ENCODE data around the gene OSBPL9.
"Not testable (repeated sequence)": the region's sequence is repeated elsewhere in the genome, so short reads cannot be mapped to it uniquely, and the experiment has no call there.

OSBPL9 gene

DNA sequence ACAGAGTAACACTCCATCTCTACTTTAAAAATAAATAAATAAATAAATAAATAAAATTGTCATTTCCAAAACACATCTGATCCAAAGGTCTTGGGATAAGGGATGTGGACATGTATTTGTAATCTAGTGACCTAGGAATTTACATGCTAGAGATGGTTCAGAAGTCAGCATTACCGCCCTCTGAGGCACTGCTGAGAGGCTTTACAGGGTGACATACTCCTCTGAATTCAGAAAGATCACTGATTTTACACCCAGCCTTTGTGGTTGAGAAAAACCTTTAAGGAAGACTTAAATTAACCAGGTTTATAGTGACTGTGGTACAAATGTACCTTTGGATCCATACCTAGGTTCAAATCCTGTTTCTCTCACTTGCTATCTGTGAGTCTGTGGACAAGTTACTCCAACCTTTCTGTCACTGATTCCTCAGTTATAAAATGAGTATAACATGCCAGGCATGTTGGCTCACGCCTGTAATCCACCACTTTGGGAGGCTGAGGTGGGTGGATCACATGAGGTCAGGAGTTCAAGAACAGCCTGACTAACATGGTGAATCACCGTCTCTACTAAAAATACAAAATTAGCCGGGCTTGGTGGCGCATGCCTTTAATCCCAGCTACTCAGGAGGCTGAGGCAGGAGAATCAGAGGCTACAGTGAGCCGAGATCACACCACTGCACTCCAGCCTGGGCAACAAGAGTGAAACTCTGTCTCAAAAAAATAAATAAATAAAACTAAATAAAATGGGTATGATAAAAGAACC lies 20.1 kb downstream of the OSBPL9 start:
- DNase-seq (ENCODE audit: low spot score): peak; percentile 25

DNA sequence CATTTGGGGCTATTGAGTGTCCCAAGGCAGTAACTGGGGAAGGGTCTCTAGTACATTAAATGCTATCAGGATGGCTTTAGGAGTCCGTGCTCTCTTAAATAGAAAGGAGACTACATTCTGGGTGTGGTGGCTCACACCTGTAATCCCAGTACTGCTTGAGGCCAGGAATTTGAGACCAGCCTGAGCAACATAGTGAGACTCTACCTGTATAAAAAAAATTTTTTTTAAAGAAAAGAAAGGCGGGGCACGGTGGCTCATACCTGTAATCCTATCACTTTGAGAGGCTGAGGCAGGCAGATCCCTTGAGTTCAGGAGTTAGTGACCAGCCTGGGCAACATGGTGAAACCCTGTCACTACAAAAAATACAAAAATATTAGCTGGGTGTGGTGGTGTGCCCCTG lies 21.5 kb downstream of the OSBPL9 start:
- no peak for DNase-seq (ENCODE audit: low spot score)

DNA sequence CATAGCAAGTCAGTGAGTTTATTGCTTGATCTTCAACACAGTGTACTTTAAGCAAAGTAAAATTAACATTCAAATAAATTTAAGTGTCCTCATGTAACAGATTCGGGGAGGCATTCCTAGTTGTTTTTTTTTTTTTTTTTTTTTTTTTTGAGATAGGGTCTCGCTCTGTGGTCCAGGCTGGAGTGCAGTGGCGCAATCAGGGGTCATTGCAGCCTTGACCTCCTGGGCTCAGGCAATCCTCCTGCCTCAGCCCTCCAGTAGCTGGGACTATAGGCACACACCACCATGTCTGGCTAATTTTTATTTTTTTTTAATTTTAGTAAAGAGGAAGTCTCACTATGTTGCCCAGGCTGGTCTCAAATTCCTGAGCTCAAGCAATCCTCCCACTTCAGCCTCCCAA lies 22.8 kb downstream of the OSBPL9 start:
- no peak for DNase-seq (ENCODE audit: low spot score)

GRCh38 chr1:51641096-51641495 lies 24.2 kb downstream of the OSBPL9 start:
- DNase-seq (ENCODE audit: low spot score): no peak

DNA sequence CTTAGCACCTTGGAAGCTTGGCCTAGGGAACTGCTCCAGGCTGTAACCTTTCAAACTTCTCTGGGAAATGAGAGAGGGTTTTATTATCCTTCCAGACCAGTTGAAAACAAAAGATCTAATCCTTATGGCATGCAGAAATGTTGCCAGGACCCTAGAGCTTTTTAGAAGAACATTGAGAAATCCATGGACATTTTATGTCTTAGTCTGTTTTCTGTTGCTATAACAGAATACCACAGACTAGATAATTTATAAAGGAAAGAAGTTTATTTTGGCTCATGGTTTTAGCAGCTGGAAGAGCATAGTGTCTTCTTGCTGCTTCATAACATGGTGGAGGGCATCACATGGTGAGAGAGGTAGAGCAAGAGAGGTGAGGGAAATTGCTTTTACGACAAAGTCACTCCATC lies 25.8 kb downstream of the OSBPL9 start:
- peak; percentile 81 for DNase-seq (ENCODE audit: low spot score)

- DNase-seq (ENCODE audit: low spot score): no peak
Measured at GRCh38 chr1:51643362-51643761, 26.5 kb downstream of the OSBPL9 start.

DNA sequence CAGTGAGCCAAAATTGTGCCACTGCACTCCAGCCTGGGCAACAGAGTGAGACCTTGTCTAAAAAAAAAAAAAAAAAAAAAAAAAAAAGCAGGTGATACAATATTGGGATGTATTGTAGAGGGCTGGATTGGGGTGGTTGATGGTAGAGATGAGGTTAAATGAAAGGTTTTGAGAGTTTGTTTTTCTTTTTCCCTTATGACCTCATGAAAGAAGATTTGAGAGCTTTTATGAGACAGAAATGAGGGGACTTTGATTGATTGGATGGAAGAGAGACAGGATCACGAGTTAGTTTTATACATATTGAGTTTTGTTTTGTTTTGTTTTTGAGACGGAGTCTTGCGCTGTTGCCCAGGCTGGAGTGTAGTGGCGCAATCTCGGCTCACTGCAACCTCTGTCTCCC lies 27.1 kb downstream of the OSBPL9 start:
- no peak for DNase-seq (ENCODE audit: low spot score)

- peak; percentile 67 for DNase-seq (ENCODE audit: low spot score)
Measured at GRCh38 chr1:51644533-51645197, 27.8 kb downstream of the OSBPL9 start.

DNA sequence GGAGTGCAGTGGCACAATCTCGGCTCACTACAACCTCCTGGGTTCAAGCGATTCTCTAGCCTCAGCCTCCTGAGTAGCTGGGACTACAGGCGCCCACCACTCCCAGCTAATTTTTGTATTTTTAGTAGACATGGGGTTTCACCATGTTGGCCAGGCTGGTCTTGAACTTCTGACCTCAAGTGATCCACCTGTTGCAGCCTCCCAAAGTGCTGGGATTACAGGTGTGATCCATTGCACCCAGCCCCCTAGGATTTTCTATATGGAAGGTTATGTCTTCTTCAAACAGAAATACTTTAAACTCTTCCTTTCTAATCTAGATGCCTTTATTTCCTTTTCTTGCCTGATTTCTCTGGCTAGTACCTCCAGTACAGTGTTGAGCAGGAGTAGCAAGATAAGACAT lies 29.7 kb downstream of the OSBPL9 start:
- not testable (repeated sequence) for DNase-seq (ENCODE audit: low spot score)

GRCh38 chr1:51648180-51649109 lies 31.6 kb downstream of the OSBPL9 start:
- peak; percentile 18 for DNase-seq (ENCODE audit: low spot score)

DNA sequence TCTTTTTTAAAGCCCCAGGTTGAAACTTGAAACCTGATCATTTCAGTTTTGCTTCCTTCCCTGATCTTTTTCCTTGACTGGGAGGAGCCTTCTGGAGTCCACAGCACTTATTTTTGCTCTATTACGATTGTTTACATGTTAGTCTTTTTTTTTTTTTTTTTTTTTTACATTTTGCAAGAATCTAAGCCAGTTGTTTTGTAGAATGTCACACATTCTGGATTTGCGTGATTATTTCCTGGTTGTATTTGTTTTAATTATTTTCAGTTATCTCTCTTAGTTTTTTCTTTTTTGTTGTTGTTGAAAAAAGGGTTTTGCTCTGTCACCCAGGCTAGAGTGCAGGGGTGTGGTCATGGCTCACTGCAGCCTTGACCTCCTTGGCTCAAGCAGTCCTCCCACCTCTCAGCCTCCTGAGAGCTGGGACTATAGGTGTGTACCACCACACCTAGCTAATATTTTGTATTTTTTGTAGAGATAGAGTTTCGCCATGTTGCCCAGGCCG lies 32.8 kb downstream of the OSBPL9 start:
- DNase-seq (ENCODE audit: low spot score): no peak

GRCh38 chr1:51650198-51650597 lies 33.3 kb downstream of the OSBPL9 start:
- no peak for DNase-seq (ENCODE audit: low spot score)

DNA sequence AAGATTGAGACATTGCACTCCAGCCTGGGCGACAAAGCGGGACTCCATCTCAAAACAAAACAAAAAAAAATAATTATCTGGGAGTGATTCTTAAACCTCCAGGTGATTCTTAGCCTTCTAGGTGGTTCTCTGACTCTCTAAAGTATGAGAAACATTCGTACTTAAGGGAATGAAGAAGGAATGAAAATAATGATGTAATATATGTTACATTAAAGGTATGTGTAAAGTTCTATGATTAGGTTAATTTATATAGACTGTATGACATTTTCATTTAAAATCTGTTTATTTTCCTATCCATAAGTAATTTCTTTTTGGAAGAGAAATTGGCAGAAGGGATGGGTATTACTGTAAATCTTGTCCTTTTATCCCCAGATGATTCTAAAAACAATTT lies 34.7 kb downstream of the OSBPL9 start:
- DNase-seq (ENCODE audit: low spot score): no peak

DNA sequence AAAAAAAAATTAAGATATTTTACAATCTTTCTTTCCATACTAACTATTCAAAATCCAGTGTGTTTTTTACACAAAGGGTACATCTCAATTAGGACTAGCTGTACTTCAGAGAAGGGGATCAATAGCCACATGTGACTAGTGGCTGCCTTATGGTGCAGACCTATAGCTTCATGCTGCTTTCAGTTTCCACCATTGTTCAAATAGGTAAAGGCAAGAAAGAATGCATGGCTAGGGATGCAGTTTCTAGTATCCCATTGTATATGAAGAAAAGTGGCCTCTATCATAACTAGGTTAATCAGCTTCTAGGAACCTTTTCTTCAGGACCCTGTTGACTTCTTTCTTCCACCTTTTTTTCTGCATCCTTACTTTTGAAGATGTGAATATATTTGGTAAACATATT lies 35.7 kb downstream of the OSBPL9 start:
- no peak for DNase-seq (ENCODE audit: low spot score)

GRCh38 chr1:51653127-51653526 lies 36.2 kb downstream of the OSBPL9 start:
- no peak for DNase-seq (ENCODE audit: low spot score)

DNA sequence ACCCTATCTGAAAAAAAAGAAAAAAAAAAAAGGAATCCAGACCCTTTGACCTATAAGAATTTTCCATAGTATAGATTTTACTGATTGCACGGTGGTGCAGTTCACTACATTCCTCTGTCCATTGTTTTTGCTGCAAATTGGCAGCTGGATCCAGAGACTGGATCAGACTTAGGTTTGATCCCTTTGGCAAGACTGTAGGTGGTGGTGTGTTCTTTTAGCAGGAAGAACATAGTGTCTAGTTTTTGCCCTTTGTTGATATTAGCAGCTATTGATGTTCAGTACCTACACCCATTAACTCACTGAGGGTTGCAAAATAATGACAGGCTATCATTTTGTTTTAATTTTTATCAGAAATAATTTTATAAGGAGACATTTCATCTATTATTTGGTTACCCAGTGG lies 37.1 kb downstream of the OSBPL9 start:
- no peak for DNase-seq (ENCODE audit: low spot score)

- no peak for DNase-seq (ENCODE audit: low spot score)
Measured at GRCh38 chr1:51656374-51656773, 39.5 kb downstream of the OSBPL9 start.

- DNase-seq (ENCODE audit: low spot score): no peak
Measured at GRCh38 chr1:51660580-51660979, 43.7 kb downstream of the OSBPL9 start.

GRCh38 chr1:51661081-51661518 lies 44.2 kb downstream of the OSBPL9 start:
- peak; percentile 72 for DNase-seq (ENCODE audit: low spot score)

DNA sequence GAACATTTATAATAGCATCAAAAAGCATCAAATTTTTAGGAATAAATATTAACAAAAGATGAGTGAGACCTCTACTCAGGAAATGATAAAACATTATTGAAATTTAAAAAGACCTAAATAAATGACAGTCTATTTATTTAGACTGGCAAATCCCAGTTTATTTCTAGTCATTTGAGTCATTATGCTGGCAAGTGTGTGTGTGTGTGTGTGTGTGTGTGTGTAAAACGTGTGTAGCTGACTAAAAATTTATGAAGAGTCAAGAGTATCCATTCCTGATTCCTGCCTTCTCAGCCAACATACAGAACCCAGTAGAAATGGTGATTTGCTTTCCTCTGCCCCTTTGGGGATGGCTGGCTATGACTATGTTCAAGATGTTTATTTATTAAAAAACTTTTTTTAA lies 46.2 kb downstream of the OSBPL9 start:
- no peak for DNase-seq (ENCODE audit: low spot score)

DNA sequence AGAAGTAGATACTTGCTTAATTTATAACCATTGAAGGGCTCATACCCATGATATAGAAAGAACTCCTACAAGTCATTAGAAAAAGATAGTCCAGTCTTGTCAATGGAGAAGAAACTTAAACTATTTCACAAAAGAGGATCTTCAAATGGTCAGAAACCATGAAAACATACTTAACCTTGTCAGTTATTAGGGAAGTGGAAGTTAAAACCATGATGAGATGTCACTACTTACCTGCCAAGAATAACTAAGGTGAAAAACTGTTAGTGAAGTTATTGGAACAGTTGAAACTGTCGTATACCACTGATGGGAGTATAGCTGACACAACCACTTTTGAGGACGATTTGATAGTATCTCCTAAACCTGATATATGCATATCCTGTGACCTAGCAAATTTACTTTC lies 46.8 kb downstream of the OSBPL9 start:
- DNase-seq (ENCODE audit: low spot score): no peak

DNA sequence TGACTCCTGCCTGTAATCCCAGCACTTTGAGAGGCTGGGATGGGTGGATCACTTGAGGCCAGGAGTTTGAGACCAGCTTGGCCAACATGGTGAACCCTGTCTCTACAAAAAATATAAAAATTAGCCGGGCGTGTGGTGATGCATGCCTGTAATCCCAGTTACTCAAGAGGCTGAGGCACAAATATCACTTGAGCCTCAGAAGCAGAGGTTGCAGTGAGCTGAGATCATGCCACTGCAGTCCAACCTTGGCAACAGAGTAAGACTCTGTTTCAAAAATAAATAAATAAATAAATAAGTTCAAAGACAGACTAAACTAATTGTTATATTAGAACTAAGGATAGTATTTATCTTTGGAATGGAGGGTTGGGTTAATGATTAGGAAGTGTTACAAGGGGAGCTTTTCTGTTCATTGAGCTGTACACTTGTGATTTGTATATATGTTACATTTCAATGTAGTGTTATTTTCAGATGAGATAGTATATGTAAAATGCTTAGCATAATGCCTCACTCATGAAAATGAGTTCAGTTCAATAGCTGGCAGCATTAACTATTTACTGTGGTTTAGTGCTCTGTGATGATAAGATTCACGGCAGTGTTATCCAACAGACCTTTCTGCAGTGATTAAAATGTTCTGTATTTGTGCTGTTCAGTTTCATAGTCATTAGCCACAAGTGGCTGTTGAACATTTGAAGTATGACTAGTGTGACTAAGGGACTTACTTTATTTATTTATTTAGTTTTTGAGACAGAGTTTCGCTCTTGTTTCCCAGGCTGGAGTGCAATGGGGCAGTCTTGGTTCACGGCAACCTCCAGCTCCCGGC lies 47.7 kb downstream of the OSBPL9 start:
- no peak for DNase-seq (ENCODE audit: low spot score)

Data from AG20443 (cell line).